Psoas muscle (tissue), 8 donors: ENCODE measurements around the gene FDXACB1. TPM values are rescaled to one million over a fixed set of nuclear protein-coding genes. Genes with fewer than 3 reads are reported as not detected.

Experiments
- ATAC-seq, 4 donors: fragments of 200-7000 bp; cut with Tn5 transposase; one replicate each; pipeline ENCODE4 v1.9.1; 2020; ENCODE audit warnings: moderate library complexity in 3 of 4, mild to moderate bottlenecking in 2 of 4
- DNase-seq, 2 donors: peaks; one replicate each; pipeline ENCODE4 v3.0.0-alpha.2; 2020
- H3K27ac ChIP-seq: fragments of 200-600 bp; one replicate; pipeline ENCODE4 v1.8.0; 2022
- H3K27me3 ChIP-seq, 3 donors: fragments of 200-600 bp in 1 of 3; one replicate each; pipeline versions ENCODE4 v1.6.1 to v1.8.0; 2013 to 2022; ENCODE audit warnings: low read length in 2 of 3, mild to moderate bottlenecking in 2 of 3, moderate library complexity in 1 of 3; ENCODE audit not compliant: insufficient read depth in 3 of 3
- H3K36me3 ChIP-seq, 2 donors: fragments of 200-600 bp in 1 of 2; one replicate each; pipeline versions ENCODE4 v1.6.1 to v1.8.0; 2013 to 2022; ENCODE audit warnings: low read depth in 1 of 2, mild to moderate bottlenecking in 1 of 2, moderate library complexity in 1 of 2; ENCODE audit not compliant: insufficient read depth in 1 of 2
- H3K4me1 ChIP-seq: fragments of 200-600 bp; one replicate; pipeline ENCODE4 v1.8.0; 2022
- H3K4me3 ChIP-seq: fragments of 200-600 bp; one replicate; pipeline ENCODE4 v1.8.0; 2022; ENCODE audit warnings: mild to moderate bottlenecking
- H3K9me3 ChIP-seq: fragments of 200-600 bp; one replicate; pipeline ENCODE4 v1.8.0; 2022
- WGBS, 3 donors: extraction: QIAGEN DNeasy Blood & Tissue Kit; methylation state at CpG; one replicate each; pipeline versions ENCODE4 v1.1.6 to v1.1.7; 2013; 5-methylcytosine and 5-hydroxymethylcytosine counted together
- intact Hi-C, 2 donors: fragments of 100-400 bp; cut with DNase I; formaldehyde crosslinking; loops; one replicate each; pipeline versions ENCODE4 v1.11.0 to v1.14.2; 2022
- polyA plus RNA-seq, 3 donors: library from polyadenylated mRNA; stranded (reverse); fragments of 200-250 nt; gene quantifications; one replicate each; pipeline ENCODE4 v1.2.3, GENCODE V29; 2013
- total RNA-seq, 4 donors: library from RNA; stranded (reverse); fragmentation: NEBNext Ultra II Directional in 2 of 4; extraction: Animal tissue kit (Norgen Biotek cat#: 25700) in 2 of 4; gene quantifications; one replicate each; pipeline versions ENCODE4 v1.2.1 to v1.2.4, GENCODE V29; 2021 to 2023
- TF ChIP-seq, protein P1 (sequence below): fragments of 200-600 bp; IDR thresholded peaks from one replicate; pipeline ENCODE4 v1.8.0; 2022; ENCODE audit warnings: antibody characterized with exemption
- donor health status: healthy with polysubstance abuse.
- donor health status: DM: no; HTN: no; CAD: no; lungs with moderate emphysema.
- donor health status: Bipolar disorder and iron deficiency.
- donor health status: healthy.
- donor health status: DM: yes; HTN: yes; CAD: no.
- donor health status: DM: no; HTN: no; CAD: no.
- donor health status: DM: no; HTN: no; CAD: no.
- donor health status: DM: yes; HTN: yes; CAD: no.

Gene FDXACB1
- total and polyA plus RNA-seq, 7 donors: 0.45 to 1.1 (median 0.77) TPM

DNA sequence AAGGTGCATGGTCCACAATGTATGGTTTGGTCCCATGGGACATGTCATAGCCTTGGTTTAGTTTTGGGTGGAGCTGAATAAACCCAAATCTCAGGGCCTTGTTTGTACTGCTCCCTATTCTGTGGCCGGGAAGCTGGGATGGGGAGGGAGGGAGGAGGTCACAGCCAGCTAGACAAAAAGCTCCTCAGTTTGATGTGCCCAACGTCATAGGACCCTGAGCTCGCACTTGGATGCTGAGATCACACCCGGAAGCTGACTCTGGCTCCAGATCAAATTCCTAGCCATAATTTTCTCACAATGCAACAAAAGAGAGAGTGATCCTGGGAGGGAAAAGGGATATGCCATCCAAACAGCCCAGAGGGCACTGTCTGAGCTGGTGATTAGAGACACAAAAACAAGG is 35.0 kb upstream of the FDXACB1 start:
- ATAC-seq: no peak

GRCh38 chr11:111913031-111913861 is 34.3 kb upstream of the FDXACB1 start:
- Histone ChIP-seq H3K4me1 (peaks cover 30% of the 10 kb centered on the region), H3K36me3 (peaks cover 0 to 25% of the 10 kb centered on the region in 2 donors), H3K27ac (peak overlapping the region; percentile 95), H3K9me3 (no peaks in the 10 kb centered on the region), H3K27me3 (no peaks in the 10 kb centered on the region), H3K4me3 (peak overlapping the region; percentile 82)
- DNase-seq (peak in 1 of 2 donors; percentile 63), ATAC-seq (peak in 3 of 4 donors; percentile 9 to 24 (median 9))
- intact Hi-C loops: loop anchor here (5.0 kb wide), 1 partner anchor 36 kb away; the partner anchor contains the start of genes CFAP68 (in 2 of the 2) and FDXACB1 (in 2 of the 2)
- WGBS, 3 donors: 17 to 25% (median 24%) methylated on average over 23 to 24 of the region's 24 CpGs
- TF ChIP-seq, protein P1, sequence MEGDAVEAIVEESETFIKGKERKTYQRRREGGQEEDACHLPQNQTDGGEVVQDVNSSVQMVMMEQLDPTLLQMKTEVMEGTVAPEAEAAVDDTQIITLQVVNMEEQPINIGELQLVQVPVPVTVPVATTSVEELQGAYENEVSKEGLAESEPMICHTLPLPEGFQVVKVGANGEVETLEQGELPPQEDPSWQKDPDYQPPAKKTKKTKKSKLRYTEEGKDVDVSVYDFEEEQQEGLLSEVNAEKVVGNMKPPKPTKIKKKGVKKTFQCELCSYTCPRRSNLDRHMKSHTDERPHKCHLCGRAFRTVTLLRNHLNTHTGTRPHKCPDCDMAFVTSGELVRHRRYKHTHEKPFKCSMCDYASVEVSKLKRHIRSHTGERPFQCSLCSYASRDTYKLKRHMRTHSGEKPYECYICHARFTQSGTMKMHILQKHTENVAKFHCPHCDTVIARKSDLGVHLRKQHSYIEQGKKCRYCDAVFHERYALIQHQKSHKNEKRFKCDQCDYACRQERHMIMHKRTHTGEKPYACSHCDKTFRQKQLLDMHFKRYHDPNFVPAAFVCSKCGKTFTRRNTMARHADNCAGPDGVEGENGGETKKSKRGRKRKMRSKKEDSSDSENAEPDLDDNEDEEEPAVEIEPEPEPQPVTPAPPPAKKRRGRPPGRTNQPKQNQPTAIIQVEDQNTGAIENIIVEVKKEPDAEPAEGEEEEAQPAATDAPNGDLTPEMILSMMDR: no peak

More for the DNA sequence above, 35.0 kb upstream of the FDXACB1 start:
- peaks cover 36% of the 10 kb centered on the region for H3K4me1 ChIP-seq
- intact Hi-C loops: loop anchor here (5.0 kb wide), 1 partner anchor 37 kb away; the partner anchor contains the start of genes CFAP68 (in 2 of the 2) and FDXACB1 (in 2 of the 2)
- H3K4me3 ChIP-seq: peak overlapping the region; percentile 82
- peak overlapping the region; percentile 95 for H3K27ac ChIP-seq
- peak; percentile 51 to 69 for DNase-seq
- H3K36me3 ChIP-seq: peaks cover 0 to 18% of the 10 kb centered on the region in 2 donors
- H3K27me3 ChIP-seq: no peaks in the 10 kb centered on the region
- TF ChIP-seq, protein P1: no peak
- WGBS, 3 donors: 5 to 16% (median 15%) methylated on average over 4 of the region's 4 CpGs
- H3K9me3 ChIP-seq: no peaks in the 10 kb centered on the region

DNA sequence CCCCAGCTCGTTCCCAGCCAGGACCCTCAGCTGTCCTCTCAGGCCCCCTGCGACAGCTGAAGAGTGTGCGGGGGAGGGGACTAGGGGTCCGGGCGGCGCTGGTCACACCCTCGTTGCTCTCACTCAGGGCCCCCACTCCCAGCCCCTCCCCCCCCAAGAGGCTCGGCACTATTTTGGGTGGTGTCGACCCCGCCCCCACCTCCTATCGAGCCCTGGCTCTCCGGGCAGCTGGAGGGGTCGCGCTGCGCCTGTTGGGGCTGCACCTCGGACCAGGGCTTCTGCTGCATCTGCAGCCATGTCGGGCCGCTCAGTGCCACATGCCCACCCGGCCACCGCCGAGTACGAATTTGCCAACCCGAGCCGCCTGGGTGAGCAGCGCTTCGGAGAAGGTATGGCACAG is 33.6 kb upstream of the FDXACB1 start, which contains the start of gene HSPB2:
Gene HSPB2, plus strand, starts transcription at position 200 of the 400 bp plus-strand sequence. Its CDS starts 96 bp downstream, at position 296.
- Histone ChIP-seq H3K27me3 (no peaks in the 10 kb centered on the region), H3K4me1 (peaks cover 23% of the 10 kb centered on the region), H3K36me3 (peaks cover 0 to 30% of the 10 kb centered on the region in 2 donors), H3K4me3 (peak within 1 kb of the TSS; percentile 82), H3K9me3 (no peaks in the 10 kb centered on the region), H3K27ac (peak within 1 kb of the TSS; percentile 95)
- intact Hi-C loops: loop anchor here (5.0 kb wide), 1 partner anchor 35 kb away; the partner anchor contains the start of genes CFAP68 (in 2 of the 2) and FDXACB1 (in 2 of the 2)
- peak; percentile 52 to 77 for DNase-seq
- TF ChIP-seq, protein P1: no peak
- 2 to 5% (median 2%) methylated on average over 16 to 26 of the region's 26 CpGs for WGBS, 3 donors
- ATAC-seq: peak; percentile 9 to 23 (median 12)

- H3K4me1 ChIP-seq: peaks cover 17% of the 10 kb centered on the region
- DNase-seq (peak; percentile 93 to 97), ATAC-seq (peak; percentile 74 to 85 (median 82))
- WGBS, 3 donors: 12 to 21% (median 20%) methylated on average over 17 of the region's 17 CpGs
- H3K4me3 ChIP-seq: peak within 1 kb of the TSS; percentile 82
- intact Hi-C loops: loop anchor here (5.0 kb wide), 1 partner anchor 34 kb away; the partner anchor contains the start of genes CFAP68 (in 2 of the 2) and FDXACB1 (in 2 of the 2)
- peaks cover 0 to 30% of the 10 kb centered on the region in 2 donors for H3K36me3 ChIP-seq
- no peaks in the 10 kb centered on the region for H3K27me3 ChIP-seq
- H3K27ac ChIP-seq: peak within 1 kb of the TSS; percentile 95
- TF ChIP-seq, protein P1: no peak
- H3K9me3 ChIP-seq: no peaks in the 10 kb centered on the region
These were observed 32.8 kb upstream of the FDXACB1 start, which contains the start of gene CRYAB for GRCh38 chr11:111911563-111912401. Gene CRYAB (minus strand): TSS chr11:111911770. CDS start chr11:111911724, 46 bp downstream.
